NB4 (cell line): Measurements from ENCODE around the gene MED15.
"Not testable (repeated sequence)": the region's sequence is repeated elsewhere in the genome, so short reads cannot be mapped to it uniquely, and the experiment has no call there.

Experiments used
- DNase-seq: peaks from one replicate; pipeline ENCODE4 v3.0.0; 2010; ENCODE audit warnings: low read depth
- H3K4me3 ChIP-seq: one replicate; pipeline ENCODE4 v1.5.1; 2011; ENCODE audit warnings: mild to moderate bottlenecking, low read depth, low read length, moderate library complexity
- MYC ChIP-seq: IDR thresholded peaks from 2 replicates; pipeline ENCODE4 v1.6.1; 2011; ENCODE audit warnings: low read depth, low read length
- POLR2A ChIP-seq: IDR thresholded peaks from 2 replicates; pipeline ENCODE4 v1.6.1; 2011; ENCODE audit warnings: mild to moderate bottlenecking; ENCODE audit not compliant: insufficient read length; ENCODE audit errors: extremely low read depth
- TF ChIP-seq, protein P1 (sequence below): IDR thresholded peaks from one replicate; pipeline ENCODE4 v1.5.1; 2012; ENCODE audit warnings: low read depth, low read length
- TF ChIP-seq, protein P2 (sequence below): IDR thresholded peaks from 2 replicates; pipeline ENCODE4 v1.6.1; 2011; ENCODE audit warnings: low read depth, low read length

The MED15 gene

DNA sequence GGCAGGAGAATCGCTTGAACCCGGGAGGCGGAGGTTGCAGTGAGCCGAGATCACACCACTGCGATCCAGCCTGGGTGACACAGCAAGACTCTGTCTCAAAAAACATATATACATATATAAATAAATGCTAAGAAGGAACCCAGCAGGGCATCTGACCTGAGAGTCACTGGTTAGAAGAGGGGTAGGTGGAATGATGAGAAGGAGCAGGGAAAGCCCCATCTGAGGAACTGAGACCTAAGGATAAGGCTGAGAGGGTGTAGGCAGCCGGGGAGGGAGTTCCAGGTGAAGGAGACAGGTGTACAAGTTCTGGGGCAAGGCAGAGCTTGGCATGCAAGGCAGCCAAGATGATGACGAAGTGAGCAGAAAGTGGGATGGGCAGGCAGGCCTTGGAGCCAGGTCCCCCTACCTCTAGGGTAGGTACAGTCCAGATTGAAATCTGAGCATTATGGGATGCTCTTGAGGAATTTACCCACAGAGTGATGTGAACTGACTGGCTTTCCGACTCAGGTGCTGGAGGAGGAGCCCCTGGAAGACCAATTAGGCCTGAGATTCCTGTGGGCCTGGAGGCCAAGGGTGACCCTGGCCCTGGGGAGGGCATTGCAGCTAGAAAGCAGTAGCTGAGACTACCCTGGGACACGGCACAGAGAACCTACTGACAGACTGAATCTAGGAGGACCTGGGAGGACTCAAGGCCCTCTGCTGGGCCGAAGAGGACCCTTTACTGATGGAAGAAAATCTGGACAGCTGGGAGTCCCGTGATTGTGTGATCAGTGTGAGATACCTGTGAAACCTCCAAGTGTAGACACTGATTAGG is 34.6 kb upstream of the MED15 start:
- no peak overlapping the region for H3K4me3 ChIP-seq
- TF ChIP-seq POLR2A: no peak
- TF ChIP-seq, protein P1, sequence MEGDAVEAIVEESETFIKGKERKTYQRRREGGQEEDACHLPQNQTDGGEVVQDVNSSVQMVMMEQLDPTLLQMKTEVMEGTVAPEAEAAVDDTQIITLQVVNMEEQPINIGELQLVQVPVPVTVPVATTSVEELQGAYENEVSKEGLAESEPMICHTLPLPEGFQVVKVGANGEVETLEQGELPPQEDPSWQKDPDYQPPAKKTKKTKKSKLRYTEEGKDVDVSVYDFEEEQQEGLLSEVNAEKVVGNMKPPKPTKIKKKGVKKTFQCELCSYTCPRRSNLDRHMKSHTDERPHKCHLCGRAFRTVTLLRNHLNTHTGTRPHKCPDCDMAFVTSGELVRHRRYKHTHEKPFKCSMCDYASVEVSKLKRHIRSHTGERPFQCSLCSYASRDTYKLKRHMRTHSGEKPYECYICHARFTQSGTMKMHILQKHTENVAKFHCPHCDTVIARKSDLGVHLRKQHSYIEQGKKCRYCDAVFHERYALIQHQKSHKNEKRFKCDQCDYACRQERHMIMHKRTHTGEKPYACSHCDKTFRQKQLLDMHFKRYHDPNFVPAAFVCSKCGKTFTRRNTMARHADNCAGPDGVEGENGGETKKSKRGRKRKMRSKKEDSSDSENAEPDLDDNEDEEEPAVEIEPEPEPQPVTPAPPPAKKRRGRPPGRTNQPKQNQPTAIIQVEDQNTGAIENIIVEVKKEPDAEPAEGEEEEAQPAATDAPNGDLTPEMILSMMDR: no peak
- no peak for TF ChIP-seq MYC
- TF ChIP-seq, protein P2, sequence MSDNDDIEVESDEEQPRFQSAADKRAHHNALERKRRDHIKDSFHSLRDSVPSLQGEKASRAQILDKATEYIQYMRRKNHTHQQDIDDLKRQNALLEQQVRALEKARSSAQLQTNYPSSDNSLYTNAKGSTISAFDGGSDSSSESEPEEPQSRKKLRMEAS: no peak
- DNase-seq: no peak

DNA sequence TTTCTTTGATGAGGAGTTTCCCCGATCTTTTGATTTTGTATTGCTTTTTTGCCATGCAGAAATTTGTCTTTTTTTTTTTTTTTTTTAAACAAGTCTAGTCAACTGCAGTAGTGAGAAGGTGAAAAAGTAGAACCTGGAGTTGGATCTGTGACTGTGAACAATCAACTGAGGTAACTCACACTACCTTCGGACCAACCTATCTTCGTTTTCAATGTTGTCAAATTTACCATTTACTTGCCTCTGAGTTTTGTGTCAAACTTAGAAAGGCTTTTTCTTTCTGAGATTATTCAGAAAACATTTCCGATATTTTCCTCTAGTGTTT is 32.3 kb upstream of the MED15 start:
- no peak for TF ChIP-seq POLR2A
- H3K4me3 ChIP-seq: no peak overlapping the region
- no peak for DNase-seq

DNA sequence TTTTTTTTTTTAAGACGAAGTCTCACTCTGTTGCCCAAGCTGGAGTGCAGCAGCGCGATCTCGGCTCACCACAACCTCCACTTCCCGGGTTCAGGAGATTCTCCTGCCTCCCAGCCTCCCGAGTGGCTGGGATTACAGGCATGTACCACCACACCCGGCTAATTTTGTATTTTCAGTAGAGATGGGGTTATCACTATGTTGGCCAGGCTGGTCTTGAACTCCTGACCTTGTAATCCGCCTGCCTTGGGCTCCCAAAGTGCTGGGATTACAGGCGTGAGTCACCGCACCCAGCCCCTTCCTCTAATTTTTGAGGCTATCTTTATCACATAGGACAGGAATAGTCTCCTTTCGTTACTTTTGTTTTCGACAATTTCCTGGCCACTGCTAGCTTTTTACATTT is 31.8 kb upstream of the MED15 start:
- not testable (repeated sequence) for DNase-seq, H3K4me3 ChIP-seq

DNA sequence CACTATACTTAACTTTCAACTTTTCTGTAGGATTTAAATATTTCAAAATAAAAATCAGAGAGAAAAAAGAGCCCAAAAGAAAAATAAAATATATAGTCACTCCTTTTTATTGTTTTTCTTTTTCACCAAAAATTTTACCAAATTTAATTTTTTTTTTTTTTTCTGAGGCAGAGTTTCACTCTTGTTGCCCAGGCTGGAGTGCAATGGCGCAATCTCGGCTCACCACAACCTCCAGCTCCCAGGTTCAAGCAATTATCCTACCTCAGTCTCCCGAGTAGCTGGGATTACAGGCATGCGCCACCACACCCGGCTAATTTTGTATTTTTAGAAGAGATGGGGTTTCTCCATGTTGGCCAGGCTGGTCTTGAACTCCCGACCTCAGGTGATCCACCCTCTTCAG is 29.4 kb upstream of the MED15 start:
- DNase-seq, H3K4me3 ChIP-seq: not testable (repeated sequence)

DNA sequence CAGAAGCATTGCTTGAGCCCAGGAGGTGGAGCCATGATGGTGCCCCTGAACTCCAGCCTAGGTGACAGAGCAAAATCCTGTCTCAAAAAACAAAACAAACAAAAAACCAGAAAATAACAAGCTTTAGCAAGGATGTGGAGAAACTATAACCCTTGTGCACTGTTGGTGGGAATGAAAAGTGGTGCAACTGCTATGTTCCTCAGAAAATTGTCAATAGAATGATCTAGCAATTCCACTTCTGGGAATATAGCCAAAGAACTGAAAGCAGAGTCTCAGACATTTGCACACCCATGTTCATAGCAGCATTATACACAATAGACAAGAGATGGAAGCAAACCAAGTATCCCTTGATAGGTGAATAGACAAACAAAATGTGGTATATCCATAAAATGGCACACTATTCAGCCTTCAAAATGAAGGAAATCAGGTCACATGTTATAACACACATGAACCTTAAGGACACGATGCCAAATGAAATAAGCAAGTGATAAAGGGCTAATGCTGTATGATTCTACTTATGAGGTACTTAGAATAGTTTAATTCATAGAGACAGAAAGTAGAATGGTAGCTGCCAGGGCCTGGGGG is 27.7 kb upstream of the MED15 start:
- TF ChIP-seq, protein P2: no peak
- no peak for TF ChIP-seq POLR2A
- no peak for TF ChIP-seq MYC
- TF ChIP-seq, protein P1: no peak
- no peak for DNase-seq
- H3K4me3 ChIP-seq: no peak overlapping the region

DNA sequence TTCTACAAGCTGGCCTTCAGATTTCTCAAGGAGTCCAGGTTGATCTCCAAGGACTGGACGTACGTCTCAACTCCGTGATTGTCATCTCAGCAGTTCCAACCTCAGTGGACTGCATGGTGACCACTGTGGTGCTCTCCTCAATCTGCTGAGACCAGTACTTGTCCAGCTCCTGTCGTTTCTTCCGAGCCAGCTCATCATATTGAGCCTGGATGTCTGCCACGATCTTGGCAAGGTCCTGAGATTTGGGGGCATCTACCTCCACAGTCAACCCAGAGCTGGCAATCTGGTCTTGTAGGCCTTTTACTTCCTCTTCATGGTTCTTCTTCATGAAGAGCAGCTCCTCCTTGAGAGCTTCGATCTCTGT is 24.3 kb upstream of the MED15 start:
- H3K4me3 ChIP-seq, DNase-seq: not testable (repeated sequence)

DNA sequence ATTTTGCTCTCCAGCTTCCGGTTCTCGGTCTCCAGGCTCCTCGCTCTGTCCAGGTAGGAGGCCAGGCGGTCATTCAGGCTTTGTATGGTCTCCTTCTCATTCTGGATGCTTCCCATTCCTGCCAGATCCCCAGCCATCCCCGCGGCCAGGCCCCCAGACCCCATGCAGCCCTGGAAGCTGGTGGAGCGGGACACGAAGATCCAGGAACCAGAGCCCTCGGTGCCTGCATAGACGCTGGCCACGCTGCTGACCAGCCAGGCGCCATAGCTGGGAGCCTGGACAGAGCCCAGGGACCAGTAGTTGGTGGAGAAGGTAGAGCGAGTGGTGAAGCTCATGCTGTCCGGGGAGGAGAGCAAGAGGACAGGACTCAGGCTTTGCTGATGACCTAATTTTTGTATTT is 23.6 kb upstream of the MED15 start:
- no peak for TF ChIP-seq MYC
- no peak for DNase-seq
- H3K4me3 ChIP-seq: no peak overlapping the region

DNA sequence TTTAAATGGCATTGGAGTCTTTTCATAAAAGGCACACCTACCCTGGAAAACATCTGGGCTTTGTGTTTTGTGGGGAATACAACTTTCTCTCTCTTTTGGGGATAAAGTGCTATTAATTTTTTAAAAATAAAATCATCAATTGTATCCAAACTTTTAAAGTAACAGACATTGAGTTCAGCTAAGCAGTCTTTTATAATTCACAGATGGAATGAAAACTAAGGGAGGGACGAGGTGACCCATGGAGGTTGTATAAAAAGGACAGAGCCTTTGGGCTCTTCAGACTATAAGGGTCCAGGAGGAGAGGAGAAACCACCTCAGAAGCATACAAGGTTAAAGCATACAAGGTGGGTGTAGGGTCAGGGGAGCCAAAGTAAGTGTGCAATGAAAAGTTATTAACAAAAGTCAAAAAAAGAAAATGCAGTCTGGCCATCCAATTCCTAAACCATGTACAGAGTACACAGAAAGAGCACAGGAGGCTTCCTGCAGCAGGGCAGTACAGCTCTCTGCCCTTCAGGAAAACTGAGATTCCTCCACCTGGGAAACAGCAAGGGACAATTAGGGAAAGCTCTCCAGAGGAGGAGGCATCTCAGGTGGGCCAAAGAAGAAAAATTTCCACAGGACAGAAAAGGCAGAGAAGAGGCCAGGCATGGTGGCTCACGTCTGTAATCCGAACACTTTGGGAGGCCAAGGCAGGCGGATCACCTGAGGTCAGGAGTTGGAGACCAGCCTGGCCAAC is 22.3 kb upstream of the MED15 start:
- no peak overlapping the region for H3K4me3 ChIP-seq
- TF ChIP-seq MYC (no peak), POLR2A (no peak)
- TF ChIP-seq, protein P2: no peak
- TF ChIP-seq, protein P1: no peak
- no peak for DNase-seq
